Loucy (cell line): ENCODE data around the gene TBL1XR1.
A peak's percentile ranks its signal among the peaks of the same experiment; 100 is the strongest.

Source experiments
- H2AFZ ChIP-seq: fragments of 200-600 bp; sonication (generic); 2 replicates; pipeline ENCODE4 v1.6.0; 2016; ENCODE audit warnings: antibody characterized with exemption, mild to moderate bottlenecking, low read length, moderate library complexity
- H3F3A ChIP-seq: fragments of 200-600 bp; 2 replicates; pipeline ENCODE4 v1.6.0; 2016; ENCODE audit warnings: antibody characterized with exemption, low read depth, mild to moderate bottlenecking
- H3K27me3 ChIP-seq: fragments of 200-600 bp; sonication (generic); 2 replicates; pipeline ENCODE4 v1.6.1; 2014; ENCODE audit warnings: low read length, mild to moderate bottlenecking; ENCODE audit not compliant: insufficient read depth, poor library complexity, severe bottlenecking
- H3K36me3 ChIP-seq: fragments of 200-600 bp; sonication (generic); 2 replicates; pipeline ENCODE4 v1.6.1; 2016; ENCODE audit warnings: low read length; ENCODE audit not compliant: insufficient read depth
- H3K4me1 ChIP-seq: fragments of 200-600 bp; sonication (generic); 2 replicates; pipeline ENCODE4 v1.5.1; 2014; ENCODE audit warnings: low read length, mild to moderate bottlenecking; ENCODE audit not compliant: insufficient read depth, poor library complexity, severe bottlenecking
- H3K4me2 ChIP-seq: fragments of 200-600 bp; sonication (generic); 2 replicates; pipeline ENCODE4 v1.6.0; 2014; ENCODE audit warnings: antibody characterized with exemption, low read length, low read depth, mild to moderate bottlenecking; ENCODE audit not compliant: poor library complexity, severe bottlenecking
- H3K4me3 ChIP-seq: fragments of 200-600 bp; sonication (generic); 2 replicates; pipeline ENCODE4 v1.5.1; 2014; ENCODE audit warnings: low read length, mild to moderate bottlenecking, mixed read lengths; ENCODE audit not compliant: poor library complexity, severe bottlenecking
- H3K79me2 ChIP-seq: fragments of 200-600 bp; sonication (generic); 2 replicates; pipeline ENCODE4 v1.6.1; 2014; ENCODE audit warnings: low read length; ENCODE audit not compliant: insufficient read depth
- H3K9ac ChIP-seq: fragments of 200-600 bp; sonication (generic); 2 replicates; pipeline ENCODE4 v1.6.0; 2014; ENCODE audit warnings: mild to moderate bottlenecking, low read depth, low read length, moderate library complexity; ENCODE audit not compliant: poor library complexity, severe bottlenecking
- H3K9me2 ChIP-seq: fragments of 200-600 bp; sonication (generic); replicated peaks from 2 replicates; pipeline ENCODE4 v1.6.1; 2016; ENCODE audit warnings: low read depth, low read length, mixed read lengths
- H3K9me3 ChIP-seq: fragments of 200-600 bp; sonication (generic); 2 replicates; pipeline ENCODE4 v1.6.1; 2014; ENCODE audit warnings: mild to moderate bottlenecking, antibody characterized with exemption, low read length, low read depth; ENCODE audit not compliant: insufficient read depth
- H4K20me1 ChIP-seq: fragments of 200-600 bp; sonication (generic); 2 replicates; pipeline ENCODE4 v1.6.0; 2014; ENCODE audit warnings: antibody characterized with exemption, low read length, mild to moderate bottlenecking; ENCODE audit not compliant: insufficient read depth, poor library complexity, severe bottlenecking
- CTCF ChIP-seq: fragments of 200-600 bp; sonication (generic); conservative IDR thresholded peaks from 2 replicates; pipeline ENCODE4 v1.5.1; 2014; ENCODE audit warnings: mild to moderate bottlenecking, antibody characterized with exemption, low read length
- EZH2phosphoT487 ChIP-seq: fragments of 200-600 bp; IDR thresholded peaks from 2 replicates; pipeline ENCODE4 v1.6.1; 2018; ENCODE audit warnings: antibody characterized with exemption, mild to moderate bottlenecking, moderate library complexity, borderline replicate concordance

Gene TBL1XR1

GRCh38 chr3:177229791-177230190 is 32.5 kb upstream of the TBL1XR1 start:
- Histone ChIP-seq H3K9me2 (no peaks in the 10 kb centered on the region), H3K9ac (no peak overlapping the region), H2AFZ (no peak overlapping the region), H3K4me3 (no peak overlapping the region), H3K9me3 (no peaks in the 10 kb centered on the region), H3K79me2 (no peaks in the 10 kb centered on the region), H3F3A (no peaks in the 10 kb centered on the region), H4K20me1 (no peaks in the 10 kb centered on the region), H3K4me1 (peaks cover 9% of the 10 kb centered on the region), H3K27me3 (no peaks in the 10 kb centered on the region), H3K4me2 (no peak overlapping the region), H3K36me3 (no peaks in the 10 kb centered on the region)
- TF ChIP-seq EZH2phosphoT487 (no peak), CTCF (no peak)

- Histone ChIP-seq H3K27me3 (no peaks in the 10 kb centered on the region), H3K36me3 (no peaks in the 10 kb centered on the region), H3K9ac (no peak overlapping the region), H3K9me2 (no peaks in the 10 kb centered on the region), H3F3A (no peaks in the 10 kb centered on the region), H3K9me3 (no peaks in the 10 kb centered on the region), H3K79me2 (no peaks in the 10 kb centered on the region), H3K4me1 (peaks cover 20% of the 10 kb centered on the region), H3K4me3 (no peak overlapping the region), H4K20me1 (no peaks in the 10 kb centered on the region), H2AFZ (no peak overlapping the region), H3K4me2 (no peak overlapping the region)
- no peak for TF ChIP-seq CTCF
- TF ChIP-seq EZH2phosphoT487, result no peak
Measured at GRCh38 chr3:177228601-177229190, 31.4 kb upstream of the TBL1XR1 start.

GRCh38 chr3:177224414-177224813 is 27.1 kb upstream of the TBL1XR1 start:
- Histone ChIP-seq H3K9me2 (no peaks in the 10 kb centered on the region), H3K9me3 (no peaks in the 10 kb centered on the region), H3K27me3 (no peaks in the 10 kb centered on the region), H3K36me3 (no peaks in the 10 kb centered on the region), H4K20me1 (no peaks in the 10 kb centered on the region), H3K4me1 (peaks cover 45% of the 10 kb centered on the region), H3F3A (no peaks in the 10 kb centered on the region), H3K79me2 (no peaks in the 10 kb centered on the region), H3K9ac (no peak overlapping the region), H3K4me3 (peak overlapping the region; percentile 27), H2AFZ (no peak overlapping the region), H3K4me2 (peak overlapping the region; percentile 55)
- TF ChIP-seq EZH2phosphoT487 (no peak), CTCF (no peak)
